ENCODE results near the gene COPZ1.
"Not testable (repeated sequence)": the region's sequence is repeated elsewhere in the genome, so short reads cannot be mapped to it uniquely, and the experiment has no call there.

The COPZ1 gene

GRCh38 chr12:54311051-54311450 lies 13.9 kb upstream of the COPZ1 start:
- Histone ChIP-seq H3K79me2 (ENCODE audit: insufficient read depth, low read length) (peaks cover 3% of the 10 kb centered on the region; the same call in 1 of the 2 replicates), H3F3A (ENCODE audit: low read depth) (no peaks in the 10 kb centered on the region), H3K4me1 (ENCODE audit: insufficient read depth, low read length, poor library complexity, severe bottlenecking) (peaks cover 17% of the 10 kb centered on the region), H3K9ac (ENCODE audit: low read depth, low read length, poor library complexity, severe bottlenecking) (no peak overlapping the region), H3K9me3 (ENCODE audit: insufficient read depth, low read depth, low read length) (no peaks in the 10 kb centered on the region), H3K4me2 (ENCODE audit: low read depth, low read length, poor library complexity, severe bottlenecking) (no peak overlapping the region), H3K27me3 (ENCODE audit: insufficient read depth, low read length, poor library complexity, severe bottlenecking) (no peaks in the 10 kb centered on the region), H4K20me1 (ENCODE audit: insufficient read depth, low read length, poor library complexity, severe bottlenecking) (no peaks in the 10 kb centered on the region), H3K4me3 (ENCODE audit: low read length, poor library complexity, severe bottlenecking) (no peak overlapping the region), H3K9me2 (replicated peaks; ENCODE audit: low read depth, low read length) (no peaks in the 10 kb centered on the region), H3K36me3 (ENCODE audit: insufficient read depth, low read length) (no peaks in the 10 kb centered on the region), H2AFZ (ENCODE audit: low read length) (no peak overlapping the region)
- TF ChIP-seq, protein P1, sequence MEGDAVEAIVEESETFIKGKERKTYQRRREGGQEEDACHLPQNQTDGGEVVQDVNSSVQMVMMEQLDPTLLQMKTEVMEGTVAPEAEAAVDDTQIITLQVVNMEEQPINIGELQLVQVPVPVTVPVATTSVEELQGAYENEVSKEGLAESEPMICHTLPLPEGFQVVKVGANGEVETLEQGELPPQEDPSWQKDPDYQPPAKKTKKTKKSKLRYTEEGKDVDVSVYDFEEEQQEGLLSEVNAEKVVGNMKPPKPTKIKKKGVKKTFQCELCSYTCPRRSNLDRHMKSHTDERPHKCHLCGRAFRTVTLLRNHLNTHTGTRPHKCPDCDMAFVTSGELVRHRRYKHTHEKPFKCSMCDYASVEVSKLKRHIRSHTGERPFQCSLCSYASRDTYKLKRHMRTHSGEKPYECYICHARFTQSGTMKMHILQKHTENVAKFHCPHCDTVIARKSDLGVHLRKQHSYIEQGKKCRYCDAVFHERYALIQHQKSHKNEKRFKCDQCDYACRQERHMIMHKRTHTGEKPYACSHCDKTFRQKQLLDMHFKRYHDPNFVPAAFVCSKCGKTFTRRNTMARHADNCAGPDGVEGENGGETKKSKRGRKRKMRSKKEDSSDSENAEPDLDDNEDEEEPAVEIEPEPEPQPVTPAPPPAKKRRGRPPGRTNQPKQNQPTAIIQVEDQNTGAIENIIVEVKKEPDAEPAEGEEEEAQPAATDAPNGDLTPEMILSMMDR (conservative IDR thresholded peaks at IDR 0.05; ENCODE audit: low read length): no peak
- TF ChIP-seq EZH2phosphoT487 (IDR thresholded peaks at IDR 0.05; ENCODE audit: borderline replicate concordance): no peak

DNA sequence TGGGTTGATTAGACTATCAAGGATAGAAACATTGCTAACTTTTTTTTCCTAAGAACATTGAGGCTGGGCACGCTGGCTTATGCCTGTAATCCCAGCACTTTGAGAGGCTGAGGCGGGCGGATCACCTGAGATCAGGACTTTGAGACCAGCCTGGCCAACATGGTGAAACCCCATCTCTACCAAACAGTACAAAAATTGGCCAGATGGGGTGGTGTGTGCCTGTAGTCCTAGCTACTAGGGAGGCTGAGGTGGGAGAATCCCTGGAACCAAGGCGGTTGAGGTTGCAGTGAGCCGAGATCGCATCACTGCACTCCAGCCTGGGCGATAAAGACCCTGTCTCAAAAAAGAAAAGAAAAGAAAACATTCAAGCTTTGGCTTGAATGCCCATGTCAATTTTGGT lies 12.6 kb upstream of the COPZ1 start:
- not testable (repeated sequence) for H3K9me3 ChIP-seq (ENCODE audit: insufficient read depth, low read depth, low read length); H3F3A ChIP-seq (ENCODE audit: low read depth); H3K4me1 ChIP-seq (ENCODE audit: insufficient read depth, low read length, poor library complexity, severe bottlenecking); H3K9me2 ChIP-seq (replicated peaks; ENCODE audit: low read depth, low read length); H4K20me1 ChIP-seq (ENCODE audit: insufficient read depth, low read length, poor library complexity, severe bottlenecking); H3K9ac ChIP-seq (ENCODE audit: low read depth, low read length, poor library complexity, severe bottlenecking); H3K4me2 ChIP-seq (ENCODE audit: low read depth, low read length, poor library complexity, severe bottlenecking); H2AFZ ChIP-seq (ENCODE audit: low read length); H3K27me3 ChIP-seq (ENCODE audit: insufficient read depth, low read length, poor library complexity, severe bottlenecking); H3K79me2 ChIP-seq (ENCODE audit: insufficient read depth, low read length); H3K4me3 ChIP-seq (ENCODE audit: low read length, poor library complexity, severe bottlenecking); H3K36me3 ChIP-seq (ENCODE audit: insufficient read depth, low read length)

DNA sequence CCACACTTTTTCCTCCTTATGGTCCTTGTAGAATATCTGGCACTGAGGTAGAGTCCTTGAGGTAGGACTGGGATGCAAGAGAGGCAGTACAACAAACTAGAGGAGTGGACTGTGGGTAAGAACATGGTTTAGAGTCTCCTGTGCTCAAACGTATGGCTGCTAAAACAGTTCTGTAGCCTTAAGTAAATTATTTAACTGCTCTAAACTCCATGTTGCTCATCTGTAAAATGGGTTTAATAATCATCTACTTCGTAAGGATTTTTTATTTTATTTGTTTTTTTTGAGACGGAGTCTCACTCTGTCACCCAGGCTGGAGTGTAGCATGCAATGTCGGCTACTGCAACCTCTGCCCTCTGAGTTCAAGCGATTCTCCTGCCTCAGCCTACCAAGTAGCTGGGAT lies 3.6 kb upstream of the COPZ1 start:
- H3K9ac ChIP-seq (ENCODE audit: low read depth, low read length, poor library complexity, severe bottlenecking): no peak overlapping the region
- H3K36me3 ChIP-seq (ENCODE audit: insufficient read depth, low read length): no peaks in the 10 kb centered on the region
- H4K20me1 ChIP-seq (ENCODE audit: insufficient read depth, low read length, poor library complexity, severe bottlenecking): no peaks in the 10 kb centered on the region
- H3K9me3 ChIP-seq (ENCODE audit: insufficient read depth, low read depth, low read length): no peaks in the 10 kb centered on the region
- no peaks in the 10 kb centered on the region for H3F3A ChIP-seq (ENCODE audit: low read depth)
- no peak overlapping the region for H3K4me2 ChIP-seq (ENCODE audit: low read depth, low read length, poor library complexity, severe bottlenecking)
- peaks cover 6% of the 10 kb centered on the region for H3K4me1 ChIP-seq (ENCODE audit: insufficient read depth, low read length, poor library complexity, severe bottlenecking)
- TF ChIP-seq, protein P1 (conservative IDR thresholded peaks at IDR 0.05; ENCODE audit: low read length): no peak
- no peak for TF ChIP-seq EZH2phosphoT487 (IDR thresholded peaks at IDR 0.05; ENCODE audit: borderline replicate concordance)
- no peak overlapping the region for H3K4me3 ChIP-seq (ENCODE audit: low read length, poor library complexity, severe bottlenecking)
- peaks cover 12% of the 10 kb centered on the region for H3K79me2 ChIP-seq (ENCODE audit: insufficient read depth, low read length)
- H2AFZ ChIP-seq (ENCODE audit: low read length): no peak overlapping the region
- no peaks in the 10 kb centered on the region for H3K27me3 ChIP-seq (ENCODE audit: insufficient read depth, low read length, poor library complexity, severe bottlenecking)
- H3K9me2 ChIP-seq (replicated peaks; ENCODE audit: low read depth, low read length): no peaks in the 10 kb centered on the region

DNA sequence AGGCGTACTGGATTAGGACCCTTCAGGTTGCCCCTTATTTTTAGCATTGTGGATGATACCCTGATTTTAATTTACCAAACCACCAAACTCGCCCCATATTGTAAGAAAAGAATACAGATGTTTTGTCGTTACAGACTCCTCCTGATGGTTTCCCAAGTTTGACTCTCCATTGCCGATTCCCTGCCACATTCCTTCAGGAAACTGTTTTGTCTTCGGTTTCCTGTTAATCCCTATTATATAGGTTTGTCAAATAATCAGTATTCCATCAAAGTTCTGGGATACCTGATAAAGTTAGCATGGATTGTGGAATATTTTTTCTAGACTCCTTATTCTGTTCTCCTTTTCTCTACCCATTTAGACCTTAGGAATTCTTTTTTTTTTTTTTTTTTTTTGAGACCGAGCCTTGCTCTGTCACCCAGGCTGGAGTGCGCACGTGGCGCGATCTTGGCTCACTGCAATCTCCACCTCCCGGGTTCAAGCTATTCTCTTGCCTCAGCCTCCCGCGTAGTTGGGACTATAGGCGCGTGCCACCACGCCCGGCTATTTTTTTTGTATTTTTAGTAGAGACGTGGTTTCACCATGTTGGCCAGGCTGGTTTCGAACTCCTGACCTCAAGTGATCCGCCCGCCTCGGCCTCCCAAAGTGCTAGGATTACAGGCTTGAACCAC lies 645 bp downstream of the COPZ1 start:
- not testable (repeated sequence) for H3K36me3 ChIP-seq (ENCODE audit: insufficient read depth, low read length); H3K9me2 ChIP-seq (replicated peaks; ENCODE audit: low read depth, low read length); H3K9me3 ChIP-seq (ENCODE audit: insufficient read depth, low read depth, low read length); H4K20me1 ChIP-seq (ENCODE audit: insufficient read depth, low read length, poor library complexity, severe bottlenecking); H3F3A ChIP-seq (ENCODE audit: low read depth); H3K27me3 ChIP-seq (ENCODE audit: insufficient read depth, low read length, poor library complexity, severe bottlenecking)
- Histone ChIP-seq H2AFZ (ENCODE audit: low read length) (peak overlapping the region; percentile 56), H3K79me2 (ENCODE audit: insufficient read depth, low read length) (peaks cover 31% of the 10 kb centered on the region), H3K9ac (ENCODE audit: low read depth, low read length, poor library complexity, severe bottlenecking) (peak overlapping the region; percentile 84), H3K4me2 (ENCODE audit: low read depth, low read length, poor library complexity, severe bottlenecking) (peak overlapping the region; percentile 87), H3K4me3 (ENCODE audit: low read length, poor library complexity, severe bottlenecking) (peak overlapping the region; percentile 85), H3K4me1 (ENCODE audit: insufficient read depth, low read length, poor library complexity, severe bottlenecking) (peaks cover 19% of the 10 kb centered on the region)

Data from Loucy (cell line).